Caco-2 (cell line): ENCODE measurements around the gene DHRS13. TPM values are rescaled to one million over a fixed set of nuclear protein-coding genes. Genes with fewer than 3 reads are reported as not detected.
"Not testable (repeated sequence)": the region's sequence is repeated elsewhere in the genome, so short reads cannot be mapped to it uniquely, and the experiment has no call there.

ENCODE experiments used
- BruUV-seq: library from RNA; stranded (reverse); fragments of 400-500 nt; replicated peaks from 2 replicates; lab custom pipeline; 2021; lab: Mats Ljungman, UMichigan
- CTCF ChIA-PET: fragments of 300-600 bp; sonication (Branson Sonifier 250); formaldehyde crosslinking; loops from one replicate; lab custom pipeline; 2022; ENCODE audit warnings: antibody characterized with exemption; lab: Charles Lee
- POLR2A ChIA-PET: fragments of 300-600 bp; sonication (Branson Sonifier 250); formaldehyde crosslinking; loops from one replicate; lab custom pipeline; 2022; ENCODE audit warnings: antibody characterized with exemption; lab: Charles Lee
- DNase-seq, 2 experiments: peaks; one replicate each; pipeline versions ENCODE4 v3.0.0 to v3.0.0-alpha.2; 2020 to 2022
- H3K27me3 ChIP-seq: replicated peaks from 2 replicates; pipeline ENCODE4 v1.6.0; 2011; ENCODE audit warnings: low read length; ENCODE audit not compliant: control insufficient read depth, insufficient read depth
- H3K36me3 ChIP-seq: 2 replicates; pipeline ENCODE4 v1.5.1; 2011; ENCODE audit warnings: low read length; ENCODE audit not compliant: control insufficient read depth, insufficient read depth
- H3K4me1 ChIP-seq: fragments of 250-450 bp; sonication (Bioruptor Pico); 2 replicates; pipeline ENCODE4 v1.5.1; 2020; ENCODE audit warnings: mild to moderate bottlenecking
- H3K4me3 ChIP-seq: 2 replicates; pipeline ENCODE4 v1.5.1; 2011; ENCODE audit warnings: low read depth, mild to moderate bottlenecking, control low read depth, low read length
- H3K9me3 ChIP-seq: fragments of 250-450 bp; sonication (Bioruptor Pico); 2 replicates; pipeline ENCODE4 v1.5.1; 2020; ENCODE audit warnings: mild to moderate bottlenecking, moderate library complexity
- H3K27ac Mint-ChIP-seq: one replicate; pipeline ENCODE4 v1.8.0; 2022; ENCODE audit warnings: mixed read lengths; ENCODE audit not compliant: unreplicated experiment
- H3K27me3 Mint-ChIP-seq: one replicate; pipeline ENCODE4 v1.8.0; 2022; ENCODE audit warnings: mixed read lengths; ENCODE audit not compliant: insufficient read depth, unreplicated experiment
- H3K36me3 Mint-ChIP-seq: one replicate; pipeline ENCODE4 v1.8.0; 2022; ENCODE audit warnings: mild to moderate bottlenecking, mixed read lengths; ENCODE audit not compliant: insufficient read depth, unreplicated experiment
- H3K4me1 Mint-ChIP-seq: one replicate; pipeline ENCODE4 v1.8.0; 2022; ENCODE audit warnings: low read depth, mixed read lengths; ENCODE audit not compliant: unreplicated experiment
- H3K4me3 Mint-ChIP-seq: one replicate; pipeline ENCODE4 v1.8.0; 2022; ENCODE audit warnings: mild to moderate bottlenecking, moderate library complexity, mixed read lengths; ENCODE audit not compliant: unreplicated experiment
- H3K9me3 Mint-ChIP-seq: one replicate; pipeline ENCODE4 v1.8.0; 2022; ENCODE audit warnings: mixed read lengths; ENCODE audit not compliant: unreplicated experiment
- CTCF ChIP-seq, 2 experiments: fragments of 200-600 bp in 1 of 2; IDR thresholded peaks; 1 replicate in 1 of 2; 2 replicates in 1 of 2; pipeline versions ENCODE4 v1.5.1 to v1.8.0; 2011 to 2022; ENCODE audit warnings: antibody characterized with exemption in 1 of 2, control low read depth in 1 of 2, inconsistent platforms in 1 of 2, low read depth in 1 of 2, low read length in 1 of 2, mild to moderate bottlenecking in 1 of 2, moderate library complexity in 1 of 2; ENCODE audit not compliant: insufficient read depth in 1 of 2, severe bottlenecking in 1 of 2, unreplicated experiment in 1 of 2
- intact Hi-C: fragments of 100-400 bp; cut with micrococcal nuclease; formaldehyde crosslinking; loops from one replicate; pipeline ENCODE4 v1.10.0; 2022; ENCODE audit not compliant: unreplicated experiment
- total RNA-seq: library from RNA; stranded (reverse); gene quantifications from 2 replicates; pipeline ENCODE4 v1.2.3, GENCODE V29; 2022

The DHRS13 gene
- total RNA-seq, 1 experiment from 2014 or later, result 38.0 TPM

- POLR2A ChIA-PET, result no interaction called here
- H3K4me1 Mint-ChIP-seq, result peaks cover 20% of the 10 kb centered on the region
Observed at GRCh38 chr17:28906706-28907438, 4.0 kb upstream of the DHRS13 start.

GRCh38 chr17:28906276-28906675 is 3.4 kb upstream of the DHRS13 start:
- no peak overlapping the region for H3K4me3 Mint-ChIP-seq
- TF ChIP-seq CTCF (IDR thresholded peaks at IDR 0.05; ENCODE audit: insufficient read depth in 1 of 2, low read depth in 1 of 2, low read length in 1 of 2, severe bottlenecking in 1 of 2, unreplicated experiment in 1 of 2), result no peak
- no TSS peak for BruUV-seq
- intact Hi-C loops, result no loop called here
- Histone ChIP-seq H3K27me3 (no peaks in the 10 kb centered on the region), H3K4me3 (no peak overlapping the region), H3K9me3 (no peaks in the 10 kb centered on the region), H3K36me3 (peaks cover 6% of the 10 kb centered on the region), H3K4me1 (peaks cover 7% of the 10 kb centered on the region)
- H3K27ac Mint-ChIP-seq, result no peak overlapping the region
- H3K27me3 Mint-ChIP-seq, result no peaks in the 10 kb centered on the region
- peaks cover 24% of the 10 kb centered on the region for H3K4me1 Mint-ChIP-seq
- peaks cover 75% of the 10 kb centered on the region for H3K36me3 Mint-ChIP-seq
- no peaks in the 10 kb centered on the region for H3K9me3 Mint-ChIP-seq
- POLR2A ChIA-PET, result no interaction called here
- no peak for DNase-seq
- CTCF ChIA-PET, result interaction anchor here (0.8 kb wide), 1 partner anchor 10 kb away, joined by 4 read pairs; no protein-coding TSS in a partner anchor

More at GRCh38 chr17:28906706-28907438, 4.0 kb upstream of the DHRS13 start:
- Mint-ChIP-seq H3K27ac (no peak overlapping the region), H3K36me3 (peaks cover 81% of the 10 kb centered on the region), H3K9me3 (no peaks in the 10 kb centered on the region), H3K27me3 (no peaks in the 10 kb centered on the region), H3K4me3 (no peak overlapping the region)
- no peak for DNase-seq
- no peaks in the 10 kb centered on the region for H3K27me3 ChIP-seq
- H3K36me3 ChIP-seq, result peaks cover 6% of the 10 kb centered on the region
- peaks cover 1% of the 10 kb centered on the region for H3K4me1 ChIP-seq
- intact Hi-C loops, result no loop called here
- CTCF ChIA-PET, result interaction anchor here (0.8 kb wide), 1 partner anchor 10 kb away, joined by 4 read pairs; no protein-coding TSS in a partner anchor
- no peaks in the 10 kb centered on the region for H3K9me3 ChIP-seq
- no peak overlapping the region for H3K4me3 ChIP-seq
- BruUV-seq, result no TSS peak
- no peak for TF ChIP-seq CTCF (IDR thresholded peaks at IDR 0.05; ENCODE audit: insufficient read depth in 1 of 2, low read depth in 1 of 2, low read length in 1 of 2, severe bottlenecking in 1 of 2, unreplicated experiment in 1 of 2)

- no peak for DNase-seq
- H3K36me3 Mint-ChIP-seq, result peaks cover 61% of the 10 kb centered on the region
- TF ChIP-seq CTCF (IDR thresholded peaks at IDR 0.05; ENCODE audit: insufficient read depth in 1 of 2, low read depth in 1 of 2, low read length in 1 of 2, severe bottlenecking in 1 of 2, unreplicated experiment in 1 of 2), result no peak
- H3K27ac Mint-ChIP-seq, result no peak overlapping the region
- Histone ChIP-seq H3K4me3 (no peak overlapping the region), H3K27me3 (no peaks in the 10 kb centered on the region), H3K36me3 (peaks cover 2% of the 10 kb centered on the region), H3K9me3 (no peaks in the 10 kb centered on the region), H3K4me1 (peaks cover 9% of the 10 kb centered on the region)
- CTCF ChIA-PET, result no interaction called here
- H3K27me3 Mint-ChIP-seq, result no peaks in the 10 kb centered on the region
- intact Hi-C loops, result no loop called here
- POLR2A ChIA-PET, result no interaction called here
- no TSS peak for BruUV-seq
- H3K4me1 Mint-ChIP-seq, result peaks cover 24% of the 10 kb centered on the region
- H3K4me3 Mint-ChIP-seq, result no peak overlapping the region
- no peaks in the 10 kb centered on the region for H3K9me3 Mint-ChIP-seq
Observed at GRCh38 chr17:28904800-28905199, 1.9 kb upstream of the DHRS13 start.

- peak overlapping the region; percentile 27 for H3K27ac Mint-ChIP-seq
- H3K4me1 Mint-ChIP-seq, result peaks cover 24% of the 10 kb centered on the region
- H3K9me3 ChIP-seq, H3K27me3 ChIP-seq, H3K4me3 ChIP-seq, H3K27me3 Mint-ChIP-seq, DNase-seq, H3K4me1 ChIP-seq, POLR2A ChIA-PET, H3K36me3 ChIP-seq, H3K9me3 Mint-ChIP-seq, BruUV-seq: not testable (repeated sequence)
- intact Hi-C loops, result loop anchor here (2.0 kb wide), 1 partner anchor 45 kb away; no protein-coding TSS in a partner anchor
- H3K4me3 Mint-ChIP-seq, result peak overlapping the region; percentile 81
- peaks cover 50% of the 10 kb centered on the region for H3K36me3 Mint-ChIP-seq
- CTCF ChIA-PET, result interaction anchor here (2.1 to 2.2 kb wide), 3 partner anchors 9 to 176 kb away, joined by 4 to 19 read pairs (median 15); partner anchors contain the start of gene TLCD1
Observed at GRCh38 chr17:28903546-28903841, 615 bp upstream of the DHRS13 start.
